ENCODE measurements around the gene ANKHD1. TPM values are rescaled to one million over a fixed set of nuclear protein-coding genes. Genes with fewer than 3 reads are reported as not detected.

The ANKHD1 gene
- total and polyA plus RNA-seq, 12 donors, result 26.6 to 77.9 (median 67.5) TPM

DNA sequence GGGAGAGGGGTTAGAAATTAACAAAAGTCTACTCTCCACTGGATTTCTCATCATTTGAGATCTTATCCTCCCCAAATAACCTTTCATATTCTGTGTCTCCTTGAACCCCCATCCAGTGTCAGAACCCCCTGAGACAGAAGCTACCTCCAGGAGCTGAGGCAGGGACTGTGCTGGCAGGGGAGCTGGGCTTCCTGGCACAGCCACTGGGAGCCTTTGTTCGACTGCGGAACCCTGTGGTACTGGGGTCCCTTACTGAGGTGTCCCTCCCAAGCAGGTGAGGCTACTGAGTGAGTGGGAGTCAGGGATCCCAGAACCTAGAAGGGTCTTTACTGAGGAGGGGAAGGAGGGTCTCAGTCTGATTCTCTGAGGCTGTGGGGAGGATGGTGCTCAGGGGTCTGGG lies 39.7 kb upstream of the ANKHD1 start:
- Histone ChIP-seq H3K27me3 (no peaks in the 10 kb centered on the region), H3K36me3 (no peaks in the 10 kb centered on the region), H3K27ac (no peak overlapping the region), H3K4me1 (peaks cover 0 to 23% (median 16%) of the 10 kb centered on the region in 9 donors), H3K9me3 (no peaks in the 10 kb centered on the region), H3K4me3 (no peak overlapping the region)
- no peak for ATAC-seq
- intact Hi-C loops (cut with DNase I), result loop anchor here in 6 of 10 donors (5.0 to 10.0 kb wide), 6 partner anchors 187 to 373 kb away; partner anchors contain the start of genes CD14 (in 2 of the 6), TMCO6 (in 2 of the 6), CYSTM1 (in 1 of the 6) and IK (in 1 of the 6)
- DNase-seq, result no peak
- TF ChIP-seq, protein P1, sequence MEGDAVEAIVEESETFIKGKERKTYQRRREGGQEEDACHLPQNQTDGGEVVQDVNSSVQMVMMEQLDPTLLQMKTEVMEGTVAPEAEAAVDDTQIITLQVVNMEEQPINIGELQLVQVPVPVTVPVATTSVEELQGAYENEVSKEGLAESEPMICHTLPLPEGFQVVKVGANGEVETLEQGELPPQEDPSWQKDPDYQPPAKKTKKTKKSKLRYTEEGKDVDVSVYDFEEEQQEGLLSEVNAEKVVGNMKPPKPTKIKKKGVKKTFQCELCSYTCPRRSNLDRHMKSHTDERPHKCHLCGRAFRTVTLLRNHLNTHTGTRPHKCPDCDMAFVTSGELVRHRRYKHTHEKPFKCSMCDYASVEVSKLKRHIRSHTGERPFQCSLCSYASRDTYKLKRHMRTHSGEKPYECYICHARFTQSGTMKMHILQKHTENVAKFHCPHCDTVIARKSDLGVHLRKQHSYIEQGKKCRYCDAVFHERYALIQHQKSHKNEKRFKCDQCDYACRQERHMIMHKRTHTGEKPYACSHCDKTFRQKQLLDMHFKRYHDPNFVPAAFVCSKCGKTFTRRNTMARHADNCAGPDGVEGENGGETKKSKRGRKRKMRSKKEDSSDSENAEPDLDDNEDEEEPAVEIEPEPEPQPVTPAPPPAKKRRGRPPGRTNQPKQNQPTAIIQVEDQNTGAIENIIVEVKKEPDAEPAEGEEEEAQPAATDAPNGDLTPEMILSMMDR (IDR thresholded peaks at IDR 0.05), result no peak
- WGBS, 2 donors, result 89 to 98% methylated on average over 2 of the region's 2 CpGs

DNA sequence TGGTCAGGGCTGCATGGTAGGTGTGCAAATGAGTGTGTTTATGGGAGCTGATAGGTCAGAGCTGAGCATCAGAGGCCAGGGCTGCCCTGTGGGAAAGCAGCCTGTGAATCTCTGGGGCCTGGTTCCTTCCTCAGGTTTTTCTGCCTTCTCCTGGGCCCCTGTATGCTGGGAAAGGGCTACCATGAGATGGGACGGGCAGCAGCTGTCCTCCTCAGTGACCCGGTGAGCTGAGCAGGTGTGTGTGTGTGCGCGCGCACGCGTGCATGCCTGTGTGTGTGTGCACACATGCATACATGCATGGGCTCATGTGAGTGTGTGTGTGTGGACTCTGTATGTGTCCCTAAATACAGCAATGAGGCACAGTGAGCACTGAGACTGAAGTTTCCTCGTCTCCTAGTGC lies 39.3 kb upstream of the ANKHD1 start:
- Histone ChIP-seq H3K4me1 (peaks cover 0 to 19% (median 14%) of the 10 kb centered on the region in 9 donors), H3K36me3 (no peaks in the 10 kb centered on the region), H3K4me3 (no peak overlapping the region), H3K9me3 (no peaks in the 10 kb centered on the region), H3K27ac (no peak overlapping the region), H3K27me3 (no peaks in the 10 kb centered on the region)
- no peak for DNase-seq
- 90% methylated on average over 8 of the region's 8 CpGs for WGBS, 2 donors
- TF ChIP-seq, protein P1 (IDR thresholded peaks at IDR 0.05), result no peak
- intact Hi-C loops (cut with DNase I), result loop anchor here in 6 of 10 donors (5.0 to 10.0 kb wide), 6 partner anchors 188 to 372 kb away; partner anchors contain the start of genes CD14 (in 2 of the 6), TMCO6 (in 2 of the 6), CYSTM1 (in 1 of the 6) and IK (in 1 of the 6)
- no peak for ATAC-seq

DNA sequence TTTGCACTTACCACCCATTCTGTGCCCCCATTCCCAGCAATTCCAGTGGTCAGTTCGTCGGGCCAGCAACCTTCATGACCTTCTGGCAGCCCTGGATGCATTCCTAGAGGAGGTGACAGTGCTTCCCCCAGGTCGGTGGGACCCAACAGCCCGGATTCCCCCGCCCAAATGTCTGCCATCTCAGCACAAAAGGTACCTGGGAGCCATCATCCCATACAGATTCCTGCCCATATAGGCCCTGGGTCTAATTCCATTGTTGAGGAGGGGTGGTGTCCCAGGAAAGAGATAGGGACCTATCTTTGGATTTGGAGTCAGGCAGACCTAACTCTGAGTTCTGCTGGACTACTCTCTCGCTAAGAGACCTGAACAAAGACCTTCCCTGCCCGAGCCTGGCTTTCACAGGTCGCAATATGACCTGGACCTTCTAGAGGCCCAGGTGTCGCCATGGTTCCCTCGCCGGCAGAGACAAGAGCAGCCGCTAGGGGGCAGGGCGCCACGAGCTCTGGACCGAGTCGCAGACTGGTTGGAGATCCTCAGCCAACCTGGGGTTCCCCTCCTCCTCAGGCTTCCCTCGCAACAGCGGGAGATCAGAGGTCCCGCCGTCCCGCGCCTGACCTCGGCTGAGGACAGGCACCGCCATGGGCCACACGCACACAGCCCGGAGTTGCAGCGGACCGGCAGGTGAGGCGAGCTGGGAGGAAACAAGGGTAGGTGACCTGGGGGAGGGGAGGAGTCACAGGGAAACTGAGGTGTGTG lies 38.6 kb upstream of the ANKHD1 start:
- 10 to 11% methylated on average over 29 of the region's 29 CpGs for WGBS, 2 donors
- Histone ChIP-seq H3K4me3 (peak overlapping the region in 7 of 10 donors; percentile 10 to 40 (median 31)), H3K27me3 (no peaks in the 10 kb centered on the region), H3K4me1 (peaks cover 0 to 13% (median 6%) of the 10 kb centered on the region in 9 donors), H3K36me3 (no peaks in the 10 kb centered on the region), H3K9me3 (no peaks in the 10 kb centered on the region), H3K27ac (no peak overlapping the region)
- intact Hi-C loops (cut with DNase I), result loop anchor here in 6 of 10 donors (5.0 to 10.0 kb wide), 6 partner anchors 188 to 372 kb away; partner anchors contain the start of genes CD14 (in 2 of the 6), TMCO6 (in 2 of the 6), CYSTM1 (in 1 of the 6) and IK (in 1 of the 6)
- DNase-seq, result peak; percentile 73 to 78
- TF ChIP-seq, protein P1 (IDR thresholded peaks at IDR 0.05), result peak; percentile 89 to 98 (median 94)
- peak; percentile 46 to 81 (median 70) for ATAC-seq

DNA sequence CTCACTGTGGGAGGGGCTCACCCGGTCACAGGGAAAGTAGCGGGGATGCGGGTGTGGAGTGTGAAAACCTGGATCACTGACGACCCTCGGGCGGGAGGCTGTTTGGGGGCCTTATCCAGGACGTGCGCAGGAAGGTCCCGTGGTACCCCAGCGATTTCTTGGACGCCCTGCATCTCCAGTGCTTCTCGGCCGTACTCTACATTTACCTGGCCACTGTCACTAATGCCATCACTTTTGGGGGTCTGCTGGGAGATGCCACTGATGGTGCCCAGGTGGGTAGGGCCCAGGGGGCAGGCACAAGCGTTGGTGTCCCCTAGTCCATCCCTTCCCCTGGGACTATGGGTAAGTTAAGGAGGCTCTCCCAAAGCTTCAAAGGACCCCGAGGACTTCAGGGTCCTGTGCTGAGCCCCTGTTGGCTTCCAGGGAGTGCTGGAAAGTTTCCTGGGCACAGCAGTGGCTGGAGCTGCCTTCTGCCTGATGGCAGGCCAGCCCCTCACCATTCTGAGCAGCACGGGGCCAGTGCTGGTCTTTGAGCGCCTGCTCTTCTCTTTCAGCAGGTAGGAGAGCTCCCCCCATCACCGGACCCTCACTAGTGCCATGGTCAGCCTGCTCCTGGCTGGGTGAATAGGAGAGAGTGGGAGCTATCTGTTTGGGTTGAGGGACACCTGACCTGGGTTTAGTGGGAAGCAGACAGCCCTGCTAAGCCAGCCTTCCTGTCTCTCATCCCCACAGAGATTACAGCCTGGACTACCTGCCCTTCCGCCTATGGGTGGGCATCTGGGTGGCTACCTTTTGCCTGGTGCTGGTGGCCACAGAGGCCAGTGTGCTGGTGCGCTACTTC lies 37.8 kb upstream of the ANKHD1 start:
- no peak for DNase-seq
- intact Hi-C loops (cut with DNase I), result loop anchor here in 6 of 10 donors (5.0 to 10.0 kb wide), 6 partner anchors 189 to 371 kb away; partner anchors contain the start of genes CD14 (in 2 of the 6), TMCO6 (in 2 of the 6), CYSTM1 (in 1 of the 6) and IK (in 1 of the 6)
- TF ChIP-seq, protein P1 (IDR thresholded peaks at IDR 0.05), result no peak

More for the DNA sequence above, 37.8 kb upstream of the ANKHD1 start:
- peak overlapping the region in 7 of 10 donors; percentile 10 to 40 (median 31) for H3K4me3 ChIP-seq
- peak in 1 of 8 donors; percentile 4 for ATAC-seq
- H3K27ac ChIP-seq, result no peak overlapping the region
- 60 to 62% methylated on average over 20 of the region's 20 CpGs for WGBS, 2 donors
- no peaks in the 10 kb centered on the region for H3K27me3 ChIP-seq
- H3K9me3 ChIP-seq, result no peaks in the 10 kb centered on the region
- peaks cover 0 to 8% (median 6%) of the 10 kb centered on the region in 9 donors for H3K4me1 ChIP-seq
- H3K36me3 ChIP-seq, result no peaks in the 10 kb centered on the region
